Fibroblast of mammary gland (primary cell): ENCODE measurements around the gene ZBTB44.

Experiments used
- DNase-seq: peaks from one replicate; pipeline ENCODE4 v3.0.0-alpha.2; 2010; ENCODE audit warnings: low read depth
- H3K4me3 ChIP-seq: 2 replicates; pipeline ENCODE4 v1.5.1; 2011; ENCODE audit warnings: low read depth, mild to moderate bottlenecking, low read length, moderate library complexity; ENCODE audit not compliant: control insufficient read depth
- CTCF ChIP-seq: conservative IDR thresholded peaks from 2 replicates; pipeline ENCODE4 v1.5.1; 2011; ENCODE audit warnings: low read depth, low read length, inconsistent platforms; ENCODE audit not compliant: control insufficient read depth, insufficient read depth

The ZBTB44 gene

DNA sequence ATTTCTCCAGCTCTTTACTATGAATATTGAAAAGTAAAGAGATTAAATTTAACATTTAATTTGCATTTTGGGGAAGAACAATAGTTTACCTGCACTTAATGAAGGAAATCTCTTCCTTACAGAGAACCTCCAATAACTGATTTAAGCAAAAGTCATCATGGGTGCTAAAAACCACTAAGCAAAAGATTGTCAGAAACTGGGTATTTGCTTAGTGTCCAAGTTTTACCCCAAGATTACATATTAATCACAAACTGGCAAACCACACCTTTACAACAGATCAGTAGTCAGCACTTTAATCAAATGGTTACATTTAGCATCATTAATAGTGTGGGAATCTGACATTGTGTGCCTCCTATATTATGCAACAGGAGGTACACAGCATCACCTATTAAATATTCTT lies 2.7 kb downstream of the ZBTB44 start:
- no peak for TF ChIP-seq CTCF
- no peak overlapping the region for H3K4me3 ChIP-seq
- no peak for DNase-seq

DNA sequence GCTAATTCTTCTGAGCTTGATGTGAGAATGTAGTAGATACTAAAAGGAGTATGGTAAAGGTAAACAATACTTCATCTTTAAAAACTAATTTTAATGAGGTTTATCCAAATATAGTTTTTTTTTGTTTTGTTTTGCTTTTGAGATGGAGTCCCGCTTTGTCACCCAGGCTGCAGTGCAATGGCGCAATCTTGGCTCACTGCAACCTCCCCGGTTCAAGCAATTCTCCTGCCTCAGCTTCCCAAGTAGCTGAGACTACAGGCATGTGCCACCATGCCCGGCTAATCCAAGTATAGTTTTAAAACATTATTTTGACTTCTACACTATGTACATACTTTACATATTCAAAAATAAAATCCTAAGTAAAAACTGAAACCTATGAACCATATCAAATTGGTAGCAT lies 4.1 kb downstream of the ZBTB44 start:
- TF ChIP-seq CTCF: no peak
- DNase-seq: no peak
- no peak overlapping the region for H3K4me3 ChIP-seq

DNA sequence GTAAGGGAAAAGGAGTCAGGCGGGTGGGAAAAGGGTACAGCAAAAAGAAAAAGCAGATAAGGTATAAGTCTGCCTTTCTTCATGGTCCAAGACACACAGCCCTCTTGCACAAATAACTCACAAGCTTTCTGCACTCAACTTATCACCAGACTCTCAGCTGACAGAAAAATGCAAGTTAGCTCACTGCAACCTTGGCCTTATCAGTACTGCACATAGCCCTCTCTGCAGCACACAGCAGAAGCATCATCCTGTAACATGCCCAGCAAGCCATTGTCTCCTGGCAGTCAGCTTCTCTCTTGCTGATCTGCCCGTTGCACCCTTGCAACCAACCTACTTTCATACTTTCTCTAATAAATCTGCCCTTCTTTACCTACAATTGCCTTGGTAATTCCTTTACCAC lies 5.8 kb downstream of the ZBTB44 start:
- DNase-seq: no peak
- H3K4me3 ChIP-seq: no peak overlapping the region
- TF ChIP-seq CTCF: no peak

DNA sequence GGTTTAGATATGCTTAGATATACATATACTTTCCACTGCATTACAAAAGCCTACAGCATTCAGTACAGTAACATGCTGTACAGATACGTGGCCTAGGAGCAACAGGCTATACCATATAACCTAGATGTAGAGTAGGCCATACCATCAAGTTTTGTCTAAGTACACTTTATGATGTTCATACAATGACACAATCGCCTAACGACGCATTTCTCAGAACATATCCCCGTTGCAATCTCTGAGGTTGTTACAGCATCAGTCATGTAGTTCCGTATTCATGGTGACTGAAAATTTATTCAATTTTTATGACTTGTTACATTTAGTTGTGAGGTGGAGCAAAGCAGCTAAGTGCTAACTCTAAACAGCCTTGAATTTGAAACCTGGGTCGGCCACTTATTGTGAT lies 6.7 kb downstream of the ZBTB44 start:
- H3K4me3 ChIP-seq: no peak overlapping the region
- no peak for DNase-seq
- no peak for TF ChIP-seq CTCF

DNA sequence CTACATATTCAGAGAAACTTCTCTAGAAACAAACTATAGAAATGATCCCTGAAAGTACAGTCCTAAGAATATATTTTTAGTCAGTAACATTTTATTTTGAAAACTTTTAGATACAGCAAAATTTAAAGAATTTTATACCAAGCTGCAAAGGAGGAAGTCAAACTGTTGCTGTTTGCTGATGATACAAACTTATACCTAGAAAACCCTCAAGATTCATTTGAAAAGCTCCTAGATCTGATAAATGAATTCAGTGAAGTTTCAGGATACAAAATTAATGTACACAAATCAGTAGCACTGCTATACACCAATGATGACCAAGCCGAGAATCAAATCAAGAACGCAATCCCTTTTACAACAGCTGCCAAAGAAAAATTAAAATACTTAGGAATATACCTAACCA lies 10.1 kb downstream of the ZBTB44 start:
- DNase-seq: no peak
- TF ChIP-seq CTCF: no peak
- H3K4me3 ChIP-seq: no peak overlapping the region

GRCh38 chr11:130301002-130301401 lies 13.7 kb downstream of the ZBTB44 start:
- TF ChIP-seq CTCF: no peak
- DNase-seq: no peak
- no peak overlapping the region for H3K4me3 ChIP-seq

DNA sequence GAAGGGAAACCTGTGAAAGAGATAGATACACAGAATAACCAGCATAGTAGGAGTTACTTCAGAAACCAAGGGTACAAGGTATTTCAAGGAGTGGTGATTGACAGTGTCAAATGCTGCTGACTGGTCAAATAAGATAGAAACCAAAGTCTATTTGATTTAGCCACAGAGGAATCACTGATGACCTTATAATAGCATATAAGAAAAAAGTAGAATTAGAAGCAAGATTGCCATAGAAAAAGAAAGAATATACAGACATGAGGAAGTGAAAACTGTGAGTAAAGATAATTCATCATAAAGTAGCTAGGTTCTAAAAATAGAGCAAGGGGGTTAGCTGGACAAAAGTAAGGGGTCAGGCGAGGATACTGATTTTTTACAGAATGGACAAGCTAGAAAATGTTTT lies 14.2 kb downstream of the ZBTB44 start:
- H3K4me3 ChIP-seq: no peak overlapping the region
- TF ChIP-seq CTCF: no peak
- no peak for DNase-seq
